ENCODE data around the gene CAMK4.

The CAMK4 gene

DNA sequence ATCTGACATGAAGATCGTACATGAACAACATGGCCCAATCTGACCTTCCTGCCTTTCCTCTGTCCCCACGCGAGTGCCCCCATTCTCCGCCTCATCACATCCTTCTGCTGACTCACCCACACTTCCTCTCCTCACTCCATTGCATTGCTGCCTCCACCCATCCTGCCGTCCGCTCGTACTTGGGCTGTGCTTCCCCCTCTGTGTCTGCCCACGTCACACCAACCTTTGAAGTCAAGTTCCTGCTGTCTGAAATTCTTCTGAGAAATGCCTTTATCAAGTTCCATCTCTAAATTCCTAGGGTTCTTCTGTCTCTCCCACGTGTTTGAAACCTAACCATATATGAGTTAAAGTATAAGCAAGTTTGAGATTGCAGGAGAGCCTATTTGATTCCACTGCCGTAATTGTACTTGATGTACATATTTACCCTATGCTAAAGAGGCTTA, 306.1 kb downstream of the CAMK4 start:
- in situ Hi-C loops (cut with MboI; ENCODE audit: low pct_unique_long_range_greater_than_20kb, low sequenced_read_pairs, unreplicated experiment), result no loop called here
- TF ChIP-seq, protein P1, sequence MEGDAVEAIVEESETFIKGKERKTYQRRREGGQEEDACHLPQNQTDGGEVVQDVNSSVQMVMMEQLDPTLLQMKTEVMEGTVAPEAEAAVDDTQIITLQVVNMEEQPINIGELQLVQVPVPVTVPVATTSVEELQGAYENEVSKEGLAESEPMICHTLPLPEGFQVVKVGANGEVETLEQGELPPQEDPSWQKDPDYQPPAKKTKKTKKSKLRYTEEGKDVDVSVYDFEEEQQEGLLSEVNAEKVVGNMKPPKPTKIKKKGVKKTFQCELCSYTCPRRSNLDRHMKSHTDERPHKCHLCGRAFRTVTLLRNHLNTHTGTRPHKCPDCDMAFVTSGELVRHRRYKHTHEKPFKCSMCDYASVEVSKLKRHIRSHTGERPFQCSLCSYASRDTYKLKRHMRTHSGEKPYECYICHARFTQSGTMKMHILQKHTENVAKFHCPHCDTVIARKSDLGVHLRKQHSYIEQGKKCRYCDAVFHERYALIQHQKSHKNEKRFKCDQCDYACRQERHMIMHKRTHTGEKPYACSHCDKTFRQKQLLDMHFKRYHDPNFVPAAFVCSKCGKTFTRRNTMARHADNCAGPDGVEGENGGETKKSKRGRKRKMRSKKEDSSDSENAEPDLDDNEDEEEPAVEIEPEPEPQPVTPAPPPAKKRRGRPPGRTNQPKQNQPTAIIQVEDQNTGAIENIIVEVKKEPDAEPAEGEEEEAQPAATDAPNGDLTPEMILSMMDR (IDR thresholded peaks at IDR 0.05; ENCODE audit: extremely low read depth, insufficient read depth, missing control alignments), result no peak
- DNase-seq (ENCODE audit: low spot score), result peak; percentile 30

DNA sequence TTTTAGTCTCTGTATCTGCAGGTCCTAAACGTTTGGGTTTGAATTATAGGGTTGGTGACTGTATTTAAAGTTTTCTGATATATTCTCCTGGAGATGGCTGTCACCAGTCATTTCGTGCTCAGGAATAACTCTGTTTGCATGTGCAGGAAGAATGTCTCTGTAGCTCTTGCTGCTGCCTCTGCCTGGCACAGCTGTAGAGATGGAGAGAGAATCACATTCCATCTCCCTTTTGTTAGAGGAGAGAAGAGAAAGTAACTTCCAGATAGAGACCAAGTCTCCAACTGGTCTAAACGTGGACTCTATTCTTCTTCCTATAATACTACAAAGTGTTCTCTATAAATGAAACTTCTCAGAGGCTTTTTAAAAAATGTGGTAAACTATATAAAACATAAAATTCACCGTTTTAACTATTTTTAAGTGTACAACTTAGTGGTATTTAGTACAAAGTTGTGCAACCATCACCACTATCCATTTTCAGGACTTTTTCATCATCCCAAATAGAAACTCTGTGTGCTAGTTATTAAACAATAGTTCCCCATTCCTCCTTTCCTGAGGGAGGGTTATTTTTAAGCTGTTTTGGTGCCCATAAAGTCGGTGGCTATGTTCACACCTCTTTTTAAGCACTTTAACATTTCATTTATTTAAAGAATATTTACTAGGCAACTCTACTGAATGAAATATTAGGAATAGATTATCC, 308.9 kb downstream of the CAMK4 start:
- TF ChIP-seq, protein P1 (IDR thresholded peaks at IDR 0.05; ENCODE audit: extremely low read depth, insufficient read depth, missing control alignments), result no peak
- in situ Hi-C loops (cut with MboI; ENCODE audit: low pct_unique_long_range_greater_than_20kb, low sequenced_read_pairs, unreplicated experiment), result no loop called here
- no peak for DNase-seq (ENCODE audit: low spot score)

DNA sequence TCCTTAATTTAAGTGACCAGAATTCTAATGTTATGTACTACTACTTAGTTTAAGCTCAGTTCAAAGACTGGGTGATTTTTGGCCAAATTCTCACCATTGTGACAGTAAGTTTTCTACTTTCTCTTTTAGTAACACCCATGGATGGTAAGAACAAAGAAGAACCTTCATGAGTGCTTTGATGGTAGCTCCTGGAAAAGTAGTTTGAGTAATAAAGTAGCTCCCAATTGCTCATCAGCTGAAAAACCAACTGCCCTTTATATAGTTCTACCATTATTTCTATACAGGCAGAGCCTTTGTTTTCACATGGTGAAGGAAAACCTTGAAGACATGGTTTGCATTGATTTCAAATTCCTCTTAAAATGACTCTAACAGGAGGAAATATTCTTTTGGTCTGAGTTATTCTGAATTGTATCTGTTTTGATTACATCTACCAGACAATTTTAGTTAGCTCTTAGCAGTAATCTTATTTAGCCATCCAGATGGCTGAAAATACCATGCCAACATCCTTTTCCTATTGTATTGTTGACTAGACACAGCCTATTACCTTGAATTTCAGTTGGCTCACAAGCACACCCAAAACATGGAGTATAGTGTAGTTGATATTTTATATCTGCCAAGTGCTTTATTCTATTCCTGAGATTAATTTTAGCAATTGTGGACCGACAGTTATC, 311.8 kb downstream of the CAMK4 start:
- TF ChIP-seq, protein P1 (IDR thresholded peaks at IDR 0.05; ENCODE audit: extremely low read depth, insufficient read depth, missing control alignments), result no peak
- no peak for DNase-seq (ENCODE audit: low spot score)
- in situ Hi-C loops (cut with MboI; ENCODE audit: low pct_unique_long_range_greater_than_20kb, low sequenced_read_pairs, unreplicated experiment), result no loop called here

DNA sequence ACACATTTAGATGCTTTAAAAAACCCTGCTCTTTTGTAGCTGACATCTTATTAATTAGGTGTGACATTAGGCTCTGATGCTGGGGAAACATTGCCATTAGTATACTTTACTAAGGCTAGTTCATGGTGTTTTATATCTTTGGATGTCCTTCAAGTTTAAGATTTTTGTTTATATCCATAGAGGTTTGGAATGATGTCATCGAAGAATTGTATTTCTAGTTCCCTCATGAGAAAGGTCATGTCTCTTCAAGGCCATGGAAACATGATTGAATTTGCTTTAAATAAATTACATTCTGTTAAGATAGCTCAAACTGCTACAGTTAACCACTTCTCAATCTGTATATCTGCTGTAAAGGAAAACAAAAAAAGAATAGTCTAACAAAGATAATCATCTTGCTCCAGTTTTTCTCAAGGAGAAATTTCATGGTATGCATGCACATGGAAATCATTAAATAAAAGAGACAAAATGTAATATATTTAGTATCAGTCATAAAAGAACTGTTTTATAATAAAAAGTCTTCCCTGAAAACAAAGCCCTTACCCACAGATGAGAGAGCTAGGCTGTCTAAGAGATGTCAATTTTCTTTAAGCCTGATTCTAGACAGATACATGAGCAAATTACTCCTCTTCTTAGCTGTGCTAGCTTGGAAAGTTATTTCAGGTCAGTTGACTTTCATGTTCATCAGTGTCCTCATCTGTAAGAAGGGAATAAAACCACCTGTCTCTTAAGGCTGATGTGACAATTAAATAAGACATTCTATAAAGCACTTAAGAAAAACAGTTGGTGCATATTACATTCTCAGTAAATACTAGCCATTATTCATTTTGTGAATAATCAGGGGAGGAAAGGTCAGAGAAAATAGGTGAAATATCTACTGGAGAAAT, 313.2 kb downstream of the CAMK4 start:
- no peak for DNase-seq (ENCODE audit: low spot score)
- in situ Hi-C loops (cut with MboI; ENCODE audit: low pct_unique_long_range_greater_than_20kb, low sequenced_read_pairs, unreplicated experiment), result no loop called here
- TF ChIP-seq, protein P1 (IDR thresholded peaks at IDR 0.05; ENCODE audit: extremely low read depth, insufficient read depth, missing control alignments), result no peak

Measured in GM13977 (cell line).